H9 (cell line): ENCODE measurements around the gene CHCHD4. TPM values are rescaled to one million over a fixed set of nuclear protein-coding genes. Genes with fewer than 3 reads are reported as not detected.

Source experiments
- DNase-seq: peaks from one replicate; pipeline ENCODE4 v3.0.0-alpha.2; 2017
- H2AFZ ChIP-seq: one replicate; pipeline ENCODE4 v1.6.1; 2013; ENCODE audit warnings: mild to moderate bottlenecking, low read length, control low read depth, moderate library complexity
- H2AK5ac ChIP-seq: 2 replicates; pipeline ENCODE4 v1.6.1; 2013; ENCODE audit warnings: low read length, control low read depth, mixed read lengths; ENCODE audit not compliant: insufficient read length
- H2BK120ac ChIP-seq: one replicate; pipeline ENCODE4 v1.6.1; 2013; ENCODE audit warnings: low read depth, mild to moderate bottlenecking, low read length, control low read depth, inconsistent platforms; ENCODE audit not compliant: poor library complexity, severe bottlenecking
- H2BK12ac ChIP-seq: 2 replicates; pipeline ENCODE4 v1.6.1; 2013; ENCODE audit warnings: low read length, control low read depth, mixed read lengths, low read depth; ENCODE audit not compliant: insufficient read length
- H2BK15ac ChIP-seq: 2 replicates; pipeline ENCODE4 v1.6.1; 2013; ENCODE audit warnings: low read depth, low read length, control low read depth
- H2BK20ac ChIP-seq: one replicate; pipeline ENCODE4 v1.6.1; 2013; ENCODE audit warnings: low read depth, mild to moderate bottlenecking, low read length, control low read depth, inconsistent platforms; ENCODE audit not compliant: poor library complexity, severe bottlenecking
- H2BK5ac ChIP-seq: 2 replicates; pipeline ENCODE4 v1.6.1; 2013; ENCODE audit warnings: low read length, control low read depth, mixed read lengths; ENCODE audit not compliant: insufficient read length
- H3K14ac ChIP-seq: 2 replicates; pipeline ENCODE4 v1.6.1; 2013; ENCODE audit warnings: low read length, control low read depth; ENCODE audit not compliant: insufficient read depth
- H3K18ac ChIP-seq: 2 replicates; pipeline ENCODE4 v1.6.1; 2013; ENCODE audit warnings: low read depth, mild to moderate bottlenecking, mixed read lengths, low read length, control low read depth; ENCODE audit not compliant: insufficient read length
- H3K23ac ChIP-seq: 2 replicates; pipeline ENCODE4 v1.6.1; 2013; ENCODE audit warnings: low read length, control low read depth, mixed read lengths, low read depth; ENCODE audit not compliant: insufficient read length
- H3K23me2 ChIP-seq: 2 replicates; pipeline ENCODE4 v1.6.1; 2013; ENCODE audit warnings: low read depth, mild to moderate bottlenecking, mixed read lengths, low read length, control low read depth; ENCODE audit not compliant: insufficient read length, poor library complexity, severe bottlenecking
- H3K27ac ChIP-seq: 2 replicates; pipeline ENCODE4 v1.5.1; 2013; ENCODE audit warnings: low read length, control low read depth, mixed read lengths, low read depth; ENCODE audit not compliant: insufficient read length
- H3K27me3 ChIP-seq: 2 replicates; pipeline ENCODE4 v1.6.1; 2013; ENCODE audit warnings: low read length, control low read depth, inconsistent platforms; ENCODE audit not compliant: insufficient read depth
- H3K4ac ChIP-seq: 2 replicates; pipeline ENCODE4 v1.6.1; 2013; ENCODE audit warnings: low read depth, mild to moderate bottlenecking, control low read depth, inconsistent platforms, low read length, moderate library complexity
- H3K4me1 ChIP-seq: 2 replicates; pipeline ENCODE4 v1.6.1; 2013; ENCODE audit warnings: low read length, control low read depth, inconsistent platforms; ENCODE audit not compliant: insufficient read depth
- H3K4me2 ChIP-seq: 2 replicates; pipeline ENCODE4 v1.6.1; 2013; ENCODE audit warnings: low read length, control low read depth, mixed read lengths; ENCODE audit not compliant: insufficient read length, insufficient read depth
- H3K56ac ChIP-seq: 2 replicates; pipeline ENCODE4 v1.6.1; 2013; ENCODE audit warnings: low read depth, mild to moderate bottlenecking, mixed read lengths, low read length, control low read depth; ENCODE audit not compliant: insufficient read length
- H3K79me1 ChIP-seq: 2 replicates; pipeline ENCODE4 v1.6.1; 2013; ENCODE audit warnings: low read depth, mild to moderate bottlenecking, moderate library complexity, low read length, control low read depth, inconsistent platforms; ENCODE audit not compliant: insufficient read depth, poor library complexity, severe bottlenecking
- H3K79me2 ChIP-seq: 2 replicates; pipeline ENCODE4 v1.6.1; 2013; ENCODE audit warnings: low read length, control low read depth, inconsistent platforms; ENCODE audit not compliant: insufficient read depth
- H3K9ac ChIP-seq: 2 replicates; pipeline ENCODE4 v1.6.1; 2013; ENCODE audit warnings: low read length, control low read depth, mixed read lengths; ENCODE audit not compliant: insufficient read length; ENCODE audit errors: extremely low read depth
- H3K9me3 ChIP-seq: one replicate; pipeline ENCODE4 v1.6.1; 2013; ENCODE audit warnings: low read depth, low read length, inconsistent platforms; ENCODE audit not compliant: control insufficient read depth
- H3T11ph ChIP-seq: one replicate; pipeline ENCODE4 v1.6.1; 2013; ENCODE audit warnings: mild to moderate bottlenecking, low read length, control low read depth, inconsistent platforms
- H4K20me1 ChIP-seq: one replicate; pipeline ENCODE4 v1.6.1; 2013; ENCODE audit not compliant: control insufficient read depth, insufficient read length, insufficient read depth
- H4K5ac ChIP-seq: 2 replicates; pipeline ENCODE4 v1.6.1; 2013; ENCODE audit warnings: low read depth, mild to moderate bottlenecking, mixed read lengths, low read length, control low read depth; ENCODE audit not compliant: insufficient read length
- H4K8ac ChIP-seq: replicated peaks from 2 replicates; pipeline ENCODE4 v1.6.1; 2013; ENCODE audit warnings: low read length, control low read depth, mixed read lengths, low read depth; ENCODE audit not compliant: insufficient read length
- H4K91ac ChIP-seq: 2 replicates; pipeline ENCODE4 v1.6.1; 2013; ENCODE audit warnings: low read depth, mild to moderate bottlenecking, moderate library complexity, mixed read lengths, low read length, control low read depth; ENCODE audit not compliant: insufficient read length
- H3K27ac Mint-ChIP-seq, 3 experiments: 2 replicates in 2 of 3; 3 replicates in 1 of 3; pipeline ENCODE4 v1.8.0; 2020 to 2021; ENCODE audit warnings: mixed read lengths in 3 of 3, mild to moderate bottlenecking in 1 of 3, moderate library complexity in 1 of 3
- H3K27me3 Mint-ChIP-seq: 2 replicates; pipeline ENCODE4 v1.8.0; 2021; ENCODE audit warnings: low read depth, mild to moderate bottlenecking, moderate library complexity, mixed read lengths
- H3K36me3 Mint-ChIP-seq, 3 experiments: 2 replicates in 2 of 3; 3 replicates in 1 of 3; pipeline ENCODE4 v1.8.0; 2020 to 2021; ENCODE audit warnings: low read depth in 3 of 3, mixed read lengths in 3 of 3; ENCODE audit not compliant: insufficient read depth in 1 of 3
- H3K4me1 Mint-ChIP-seq, 2 experiments: 2 replicates each; pipeline ENCODE4 v1.8.0; 2020; ENCODE audit warnings: mixed read lengths in 2 of 2
- H3K4me3 Mint-ChIP-seq, 2 experiments: 2 replicates in 1 of 2; 3 replicates in 1 of 2; pipeline ENCODE4 v1.8.0; 2020 to 2021; ENCODE audit warnings: mild to moderate bottlenecking in 2 of 2, mixed read lengths in 2 of 2, moderate library complexity in 1 of 2
- H3K9me3 Mint-ChIP-seq, 2 experiments: 2 replicates in 1 of 2; 3 replicates in 1 of 2; pipeline ENCODE4 v1.8.0; 2020; ENCODE audit warnings: mild to moderate bottlenecking in 2 of 2, mixed read lengths in 2 of 2, moderate library complexity in 1 of 2
- CTCF ChIP-seq: fragments of 200-600 bp; sonication (generic); conservative IDR thresholded peaks from 3 replicates; pipeline ENCODE4 v1.8.0; 2021; ENCODE audit warnings: antibody characterized with exemption, mild to moderate bottlenecking
- WGBS: extraction: QIAGEN DNeasy Blood & Tissue Kit; methylation state at CpG from one replicate; pipeline ENCODE4 v1.1.7; 2013; ENCODE audit warnings: missing lambda C conversion rate, low lambda C conversion rate, mixed read lengths; ENCODE audit not compliant: insufficient read length; ENCODE audit errors: extremely low coverage; 5-methylcytosine and 5-hydroxymethylcytosine counted together
- total RNA-seq: library from RNA; stranded (reverse); gene quantifications from 2 replicates; pipeline ENCODE4 v1.2.1, GENCODE V29; 2021

Gene CHCHD4
- total RNA-seq, 1 experiment from 2014 or later: 13.7 TPM

- DNase-seq: no peak
- Histone ChIP-seq H3K4me2 (no peak overlapping the region), H4K5ac (no peak overlapping the region), H3K4me1 (no peaks in the 10 kb centered on the region), H2AK5ac (no peak overlapping the region), H3K18ac (no peak overlapping the region), H3K9ac (no peak overlapping the region), H3K9me3 (no peaks in the 10 kb centered on the region), H2BK12ac (no peak overlapping the region), H3K27me3 (no peaks in the 10 kb centered on the region), H2BK15ac (no peak overlapping the region), H4K91ac (no peak overlapping the region), H2BK5ac (no peak overlapping the region), H3K4ac (no peak overlapping the region), H3K27ac (no peak overlapping the region), H2BK120ac (no peak overlapping the region), H4K20me1 (no peaks in the 10 kb centered on the region), H3K23me2 (no peaks in the 10 kb centered on the region), H2AFZ (no peak overlapping the region), H4K8ac (no peak overlapping the region), H3T11ph (no peak overlapping the region), H3K79me2 (no peaks in the 10 kb centered on the region), H3K14ac (no peak overlapping the region), H3K23ac (no peak overlapping the region), H3K79me1 (no peaks in the 10 kb centered on the region), H2BK20ac (no peak overlapping the region), H3K56ac (no peak overlapping the region)
- no peak overlapping the region for H3K27ac Mint-ChIP-seq
- WGBS: no CpG with 5 or more reads among the region's 5 CpGs
- no peaks in the 10 kb centered on the region for H3K4me1 Mint-ChIP-seq
- no peak overlapping the region for H3K4me3 Mint-ChIP-seq
- H3K9me3 Mint-ChIP-seq: peaks cover 4 to 25% of the 10 kb centered on the region in 2 experiments; a peak in 2 of 5 replicates
- peaks cover 6% of the 10 kb centered on the region for H3K27me3 Mint-ChIP-seq
- TF ChIP-seq CTCF: no peak
- no peaks in the 10 kb centered on the region for H3K36me3 Mint-ChIP-seq
Measured at GRCh38 chr3:14097616-14098391, 26.9 kb downstream of the CHCHD4 start.
